ENCODE measurements around the gene CAMSAP1.
A peak's percentile ranks its signal among the peaks of the same experiment; 100 is the strongest.

Gene CAMSAP1

DNA sequence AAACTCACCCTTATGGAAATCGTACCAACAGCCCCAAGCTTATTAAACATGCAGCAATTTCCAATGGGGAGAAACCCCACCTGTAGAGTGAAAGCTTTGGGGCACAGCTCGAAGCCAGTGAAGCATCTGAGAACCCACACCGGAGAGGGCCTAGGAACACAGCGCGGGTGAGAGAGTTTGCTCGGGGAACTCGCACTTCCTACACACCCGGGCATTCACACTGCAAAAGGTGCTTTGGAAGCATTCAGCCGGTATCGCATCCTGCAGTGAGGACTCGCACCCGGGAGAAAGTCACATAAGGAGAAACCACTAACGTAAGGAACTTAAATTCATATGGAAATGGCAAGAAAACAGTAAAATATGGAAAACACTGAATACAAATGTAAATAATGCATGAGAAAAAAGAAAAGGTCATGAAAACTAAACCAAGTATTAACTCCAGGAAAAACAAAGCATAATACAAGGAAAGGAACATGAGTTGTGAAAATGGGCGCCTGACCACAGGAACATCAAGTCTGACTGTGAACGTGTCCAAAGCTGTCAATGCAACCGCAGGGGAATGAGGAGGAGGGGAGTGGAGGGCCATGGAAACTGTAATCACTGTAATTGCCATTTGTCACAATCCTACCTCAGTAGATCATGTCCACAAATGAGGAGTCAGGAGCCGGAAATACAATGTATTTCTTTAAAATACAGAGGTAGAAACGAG lies 28.7 kb downstream of the CAMSAP1 start:
- no peak overlapping the region for H3K4me3 ChIP-seq
- H3K27ac ChIP-seq = no peak overlapping the region
- no peak overlapping the region for H3K9ac ChIP-seq
- peaks cover 85 to 100% (median 98%) of the 10 kb centered on the region in 11 experiments for H4K20me1 ChIP-seq
- peaks cover 28 to 63% (median 45%) of the 10 kb centered on the region in 11 experiments for H3K36me3 ChIP-seq
- TF ChIP-seq Cebpa-rat (IDR thresholded peaks at IDR 0.05) = no peak
- no peaks in the 10 kb centered on the region for H3K9me3 ChIP-seq (replicated peaks in 1 of 11)
- peaks cover 9 to 29% (median 23%) of the 10 kb centered on the region in 10 experiments for H3K4me1 ChIP-seq
- H3K27me3 ChIP-seq = no peaks in the 10 kb centered on the region
- H3K4me2 ChIP-seq = no peak overlapping the region

DNA sequence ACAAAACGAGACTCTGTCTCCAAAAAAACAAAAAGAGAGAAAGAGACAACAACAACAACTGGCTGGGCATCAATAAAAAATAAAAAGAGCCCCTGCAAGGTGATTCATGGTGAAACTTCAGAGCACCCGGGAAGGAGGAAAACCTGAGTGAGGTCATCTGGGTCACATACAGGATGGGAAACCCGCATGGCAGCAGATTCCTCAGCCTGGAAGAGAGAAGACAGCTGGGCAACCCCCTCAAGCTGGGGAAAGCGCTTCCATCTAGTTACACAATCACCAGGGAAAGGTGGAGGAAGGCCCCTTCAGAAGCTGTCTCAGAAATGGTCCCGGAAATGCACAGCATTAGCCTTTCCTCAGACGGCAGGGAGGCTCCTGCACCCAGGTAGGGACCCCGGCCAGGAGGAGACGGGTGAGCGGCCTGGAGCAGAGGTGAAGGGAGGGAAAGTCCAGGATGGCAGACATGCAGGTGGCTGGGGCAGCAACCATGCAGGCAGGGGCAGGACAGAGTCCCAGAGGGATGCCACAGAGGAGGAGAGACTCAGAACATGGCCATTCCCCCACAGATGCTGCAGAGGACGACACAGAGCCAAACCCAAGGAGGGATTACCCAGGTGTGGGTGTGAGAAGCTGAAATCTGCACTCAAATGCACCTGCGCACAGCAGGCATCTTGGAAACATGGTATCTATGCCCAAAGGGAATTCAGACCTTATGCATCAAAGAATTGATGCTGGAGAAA lies 29.4 kb downstream of the CAMSAP1 start:
- TF ChIP-seq Cebpa-rat (IDR thresholded peaks at IDR 0.05) = no peak
- Histone ChIP-seq H3K27me3 (no peaks in the 10 kb centered on the region), H3K9ac (no peak overlapping the region), H3K36me3 (peaks cover 28 to 62% (median 44%) of the 10 kb centered on the region in 11 experiments), H3K27ac (no peak overlapping the region), H3K4me1 (peaks cover 2 to 22% (median 15%) of the 10 kb centered on the region in 10 experiments; a peak in 18 of 20 replicates), H3K9me3 (replicated peaks in 1 of 11) (no peaks in the 10 kb centered on the region), H4K20me1 (peaks cover 78 to 100% (median 98%) of the 10 kb centered on the region in 11 experiments), H3K4me2 (0 out of 22 replicates have a peak overlapping the region, but pooled peaks of 2 of the 11 experiments have one; percentile 1 to 20), H3K4me3 (no peak overlapping the region)

DNA sequence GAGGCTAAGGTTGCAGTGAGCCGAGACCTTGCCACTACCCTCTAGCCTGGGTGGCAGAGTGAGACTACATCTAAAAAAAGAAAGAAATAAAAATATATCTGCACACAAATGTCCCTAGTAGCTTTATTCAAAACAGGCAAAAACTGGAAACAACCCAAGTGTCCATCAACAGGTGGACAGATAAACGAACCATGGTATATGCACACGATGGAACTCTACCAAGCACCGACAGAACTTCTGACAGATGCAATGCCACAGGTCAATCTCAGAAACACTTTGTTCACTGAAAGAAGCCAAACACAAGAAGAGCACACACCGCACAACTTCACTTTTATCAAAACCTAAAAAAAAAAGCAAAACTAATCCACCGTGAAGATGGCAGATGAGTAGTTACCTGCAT lies 30.4 kb downstream of the CAMSAP1 start:
- no peak for TF ChIP-seq Cebpa-rat (IDR thresholded peaks at IDR 0.05)
- Histone ChIP-seq H3K36me3 (peaks cover 20 to 52% (median 34%) of the 10 kb centered on the region in 11 experiments), H3K9me3 (replicated peaks in 1 of 11) (no peaks in the 10 kb centered on the region), H4K20me1 (peaks cover 74 to 100% (median 98%) of the 10 kb centered on the region in 11 experiments), H3K27ac (no peak overlapping the region), H3K9ac (no peak overlapping the region), H3K27me3 (no peaks in the 10 kb centered on the region), H3K4me2 (no peak overlapping the region), H3K4me3 (no peak overlapping the region), H3K4me1 (peaks cover 0 to 20% (median 13%) of the 10 kb centered on the region in 10 experiments; a peak in 13 of 20 replicates)

DNA sequence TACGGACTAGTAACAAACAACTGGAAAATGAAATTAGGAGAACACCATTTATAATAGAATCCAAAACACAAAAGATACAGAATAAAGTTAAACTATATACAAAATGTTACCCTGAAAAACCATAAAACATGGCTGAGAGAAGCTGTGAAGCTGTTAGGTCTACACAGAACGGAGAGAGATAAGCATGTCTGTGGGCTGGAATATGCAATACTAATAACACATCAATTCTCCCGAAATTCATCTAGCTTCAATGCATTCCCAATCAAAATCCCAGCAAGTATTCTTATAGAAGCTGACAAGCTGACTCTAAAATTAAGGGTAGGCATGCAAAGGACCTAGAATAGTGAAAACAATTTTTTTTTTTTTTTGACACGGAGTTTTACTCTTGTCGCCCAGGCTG lies 32.5 kb downstream of the CAMSAP1 start:
- Histone ChIP-seq H3K36me3 (peaks cover 10 to 50% (median 30%) of the 10 kb centered on the region in 11 experiments), H3K27ac (no peak overlapping the region), H3K4me2 (no peak overlapping the region), H4K20me1 (peaks cover 58 to 100% (median 98%) of the 10 kb centered on the region in 11 experiments), H3K4me3 (no peak overlapping the region), H3K9me3 (replicated peaks in 1 of 11) (peaks cover 0 to 7% (median 0%) of the 10 kb centered on the region in 11 experiments; a peak in 1 of 22 replicates), H3K4me1 (peaks cover 0 to 17% (median 13%) of the 10 kb centered on the region in 10 experiments; a peak in 13 of 20 replicates), H3K9ac (no peak overlapping the region), H3K27me3 (no peaks in the 10 kb centered on the region)
- TF ChIP-seq Cebpa-rat (IDR thresholded peaks at IDR 0.05) = no peak

DNA sequence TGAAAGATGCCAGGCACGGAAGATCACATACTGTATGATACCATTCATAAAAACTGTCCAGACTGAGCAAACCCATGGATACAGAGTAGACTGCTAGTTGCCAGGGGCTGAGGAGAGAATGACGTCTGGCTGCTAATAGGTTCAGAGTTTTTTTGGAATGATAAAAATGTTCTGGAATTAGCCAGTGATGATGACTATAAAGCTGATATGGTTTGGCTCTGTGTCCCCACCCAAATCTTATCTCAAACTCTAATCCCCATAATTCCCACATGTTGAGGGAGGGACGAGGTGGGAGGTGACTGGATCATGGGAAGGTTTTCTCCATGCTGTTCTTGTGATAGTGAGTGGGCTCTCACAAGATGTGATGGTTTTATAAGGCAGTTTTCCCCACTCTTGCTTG lies 37.4 kb downstream of the CAMSAP1 start:
- Histone ChIP-seq H3K4me1 (peaks cover 0 to 6% (median 0%) of the 10 kb centered on the region in 10 experiments; a peak in 2 of 20 replicates), H3K27ac (no peak overlapping the region), H4K20me1 (peaks cover 51 to 100% (median 98%) of the 10 kb centered on the region in 11 experiments), H3K9ac (no peak overlapping the region), H3K4me3 (no peak overlapping the region), H3K27me3 (no peaks in the 10 kb centered on the region), H3K36me3 (peaks cover 13 to 37% (median 32%) of the 10 kb centered on the region in 11 experiments; a peak in 21 of 22 replicates), H3K4me2 (no peak overlapping the region), H3K9me3 (replicated peaks in 1 of 11) (peaks cover 0 to 7% (median 0%) of the 10 kb centered on the region in 11 experiments; a peak in 1 of 22 replicates)
- no peak for TF ChIP-seq Cebpa-rat (IDR thresholded peaks at IDR 0.05)

DNA sequence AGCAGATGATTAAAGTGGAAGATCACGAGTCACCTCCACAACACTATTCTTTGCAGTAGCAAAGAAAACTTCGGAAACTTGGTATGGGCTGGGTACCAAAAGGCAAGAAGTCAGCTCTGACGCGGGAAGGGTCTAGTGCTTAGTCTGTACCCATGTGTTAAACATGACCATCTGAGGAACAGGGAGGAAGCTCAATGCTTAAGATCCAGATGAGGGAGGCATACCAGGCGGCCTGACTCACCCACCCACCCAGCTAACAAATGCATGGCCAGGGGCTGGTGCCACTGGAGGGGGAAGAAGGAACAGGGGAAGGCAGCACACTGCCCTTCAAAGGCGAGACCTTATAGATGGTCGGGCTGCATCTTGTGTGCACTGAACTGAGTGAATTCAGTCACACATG lies 41.8 kb downstream of the CAMSAP1 start:
- H3K4me1 ChIP-seq = peaks cover 0 to 10% (median 3%) of the 10 kb centered on the region in 10 experiments; a peak in 6 of 20 replicates
- no peak overlapping the region for H3K4me3 ChIP-seq
- H3K27ac ChIP-seq = no peak overlapping the region
- no peak for TF ChIP-seq Cebpa-rat (IDR thresholded peaks at IDR 0.05)
- H4K20me1 ChIP-seq = peaks cover 71 to 98% (median 92%) of the 10 kb centered on the region in 11 experiments
- peaks cover 0 to 7% (median 0%) of the 10 kb centered on the region in 11 experiments; a peak in 1 of 22 replicates for H3K9me3 ChIP-seq (replicated peaks in 1 of 11)
- H3K27me3 ChIP-seq = no peaks in the 10 kb centered on the region
- no peak overlapping the region for H3K9ac ChIP-seq
- no peak overlapping the region for H3K4me2 ChIP-seq
- H3K36me3 ChIP-seq = peaks cover 30 to 60% (median 49%) of the 10 kb centered on the region in 11 experiments

DNA sequence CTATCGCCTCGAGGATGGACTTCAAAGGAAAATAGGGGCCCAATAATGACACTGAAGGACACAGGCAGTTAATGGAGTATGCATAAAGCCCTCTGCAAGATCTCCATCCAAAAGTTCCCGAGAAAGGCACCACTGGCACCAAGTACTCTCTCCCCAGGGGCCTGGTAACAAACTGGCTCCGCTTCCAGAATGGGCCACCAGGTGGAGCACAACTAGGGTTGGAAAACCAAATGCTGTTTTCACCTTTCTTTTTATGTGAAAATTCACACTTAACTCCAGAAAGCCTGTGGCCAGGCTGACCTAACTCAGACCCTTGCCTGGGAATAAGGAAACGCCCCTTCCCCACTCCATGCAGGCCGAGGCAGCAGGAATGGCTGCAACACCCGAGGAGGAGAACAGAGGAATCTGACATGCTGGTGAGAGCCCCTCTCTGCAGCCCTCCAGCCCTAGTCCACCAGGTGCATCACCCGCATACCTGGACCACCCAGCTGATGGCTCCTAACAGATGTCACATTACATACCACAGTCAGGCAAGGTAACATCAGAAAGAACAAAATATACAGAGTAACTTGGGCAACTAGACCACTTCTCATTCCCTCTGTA lies 42.8 kb downstream of the CAMSAP1 start:
- Histone ChIP-seq H3K27ac (no peak overlapping the region), H3K36me3 (peaks cover 21 to 59% (median 49%) of the 10 kb centered on the region in 11 experiments), H3K9me3 (replicated peaks in 1 of 11) (no peaks in the 10 kb centered on the region), H4K20me1 (peaks cover 65 to 96% (median 86%) of the 10 kb centered on the region in 11 experiments), H3K27me3 (no peaks in the 10 kb centered on the region), H3K4me3 (no peak overlapping the region), H3K4me1 (peaks cover 0 to 10% (median 3%) of the 10 kb centered on the region in 10 experiments; a peak in 6 of 20 replicates), H3K4me2 (no peak overlapping the region), H3K9ac (no peak overlapping the region)
- TF ChIP-seq Cebpa-rat (IDR thresholded peaks at IDR 0.05) = no peak

DNA sequence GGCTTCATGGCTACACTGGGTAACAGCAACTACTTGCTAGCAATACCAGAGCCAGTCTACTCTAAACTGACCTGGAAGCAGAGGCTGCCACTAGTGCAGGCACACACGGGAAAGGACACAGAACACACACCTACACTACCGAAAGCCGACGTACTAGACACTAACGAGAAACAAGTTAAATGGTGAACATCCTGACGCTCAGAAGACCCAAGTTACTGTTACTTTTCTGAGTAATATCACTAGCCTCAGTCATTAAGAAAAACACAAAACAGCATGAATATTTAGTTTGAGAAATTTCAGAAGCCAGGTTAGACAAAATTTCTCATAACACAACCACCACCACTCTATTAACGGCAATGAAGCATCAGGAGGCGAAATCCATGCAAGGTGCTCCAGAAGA lies 44.5 kb downstream of the CAMSAP1 start:
- H3K9ac ChIP-seq = no peak overlapping the region
- H3K4me2 ChIP-seq = no peak overlapping the region
- peaks cover 54 to 94% (median 77%) of the 10 kb centered on the region in 11 experiments; a peak in 21 of 22 replicates for H4K20me1 ChIP-seq
- no peaks in the 10 kb centered on the region for H3K9me3 ChIP-seq (replicated peaks in 1 of 11)
- no peak overlapping the region for H3K4me3 ChIP-seq
- H3K27ac ChIP-seq = no peak overlapping the region
- no peaks in the 10 kb centered on the region for H3K27me3 ChIP-seq
- peaks cover 29 to 75% (median 65%) of the 10 kb centered on the region in 11 experiments for H3K36me3 ChIP-seq
- peaks cover 0 to 10% (median 3%) of the 10 kb centered on the region in 10 experiments; a peak in 6 of 20 replicates for H3K4me1 ChIP-seq
- no peak for TF ChIP-seq Cebpa-rat (IDR thresholded peaks at IDR 0.05)
